DMS 273 (cell line): ENCODE data around the gene DNAJB8.

Experiments
- DNase-seq: peaks from one replicate; lab custom pipeline; 2025; ENCODE audit not compliant: unreplicated experiment; lab: John Stamatoyannopoulos, UW

The DNAJB8 gene

GRCh38 chr3:128466840-128467541 lies at the start of gene DNAJB8:
Gene DNAJB8 (minus strand): TSS chr3:128466890. CDS start chr3:128463245, 3,645 bp downstream.
- no peak for DNase-seq

- no peak for DNase-seq
Observed at GRCh38 chr3:128515967-128516366, 49.3 kb upstream of the DNAJB8 start.

DNA sequence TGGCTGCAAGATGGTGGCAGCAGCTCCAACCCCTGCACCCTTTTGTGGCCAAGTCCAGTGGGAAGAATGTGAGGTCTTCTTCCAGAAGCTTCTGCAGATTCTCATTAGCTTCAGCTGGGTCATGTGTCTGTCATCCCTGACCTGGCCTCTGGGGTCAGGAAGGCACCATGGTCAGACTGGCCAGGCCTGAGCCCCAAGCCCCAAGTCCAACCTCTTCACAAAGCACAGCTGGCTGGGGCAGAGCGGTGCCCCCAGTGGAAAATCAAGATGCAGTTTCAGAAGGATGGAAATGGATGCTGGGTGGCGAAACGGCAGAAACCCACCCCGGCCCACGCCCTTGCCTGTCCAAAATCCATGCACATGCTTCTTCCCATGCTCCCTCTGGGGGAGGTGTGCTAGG lies 42.2 kb upstream of the DNAJB8 start:
- DNase-seq = no peak

GRCh38 chr3:128506754-128507153 lies 40.1 kb upstream of the DNAJB8 start:
- DNase-seq = no peak

DNA sequence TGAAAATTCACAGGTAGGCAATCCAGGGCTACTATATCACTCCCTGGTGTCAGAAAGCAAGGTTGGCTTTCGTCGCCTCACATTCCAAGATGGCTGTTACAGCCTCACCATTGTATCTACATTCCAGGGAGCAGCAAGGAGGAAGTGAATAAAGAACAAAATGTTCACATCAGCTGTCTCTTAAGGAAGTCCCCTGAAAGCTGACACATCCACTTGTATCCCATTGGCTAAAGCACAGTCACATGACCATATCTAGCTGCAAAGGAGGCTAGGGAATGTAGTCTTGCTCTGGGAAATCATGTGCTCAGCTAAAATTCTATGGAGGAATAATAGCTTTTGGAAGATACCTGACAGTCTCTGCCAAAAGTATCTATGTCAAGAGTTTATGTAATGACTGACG lies 39.1 kb upstream of the DNAJB8 start:
- DNase-seq = no peak

- no peak for DNase-seq
Observed at GRCh38 chr3:128504963-128505730, 38.5 kb upstream of the DNAJB8 start.

- DNase-seq = no peak
Observed at GRCh38 chr3:128504533-128504915, 37.8 kb upstream of the DNAJB8 start.

DNA sequence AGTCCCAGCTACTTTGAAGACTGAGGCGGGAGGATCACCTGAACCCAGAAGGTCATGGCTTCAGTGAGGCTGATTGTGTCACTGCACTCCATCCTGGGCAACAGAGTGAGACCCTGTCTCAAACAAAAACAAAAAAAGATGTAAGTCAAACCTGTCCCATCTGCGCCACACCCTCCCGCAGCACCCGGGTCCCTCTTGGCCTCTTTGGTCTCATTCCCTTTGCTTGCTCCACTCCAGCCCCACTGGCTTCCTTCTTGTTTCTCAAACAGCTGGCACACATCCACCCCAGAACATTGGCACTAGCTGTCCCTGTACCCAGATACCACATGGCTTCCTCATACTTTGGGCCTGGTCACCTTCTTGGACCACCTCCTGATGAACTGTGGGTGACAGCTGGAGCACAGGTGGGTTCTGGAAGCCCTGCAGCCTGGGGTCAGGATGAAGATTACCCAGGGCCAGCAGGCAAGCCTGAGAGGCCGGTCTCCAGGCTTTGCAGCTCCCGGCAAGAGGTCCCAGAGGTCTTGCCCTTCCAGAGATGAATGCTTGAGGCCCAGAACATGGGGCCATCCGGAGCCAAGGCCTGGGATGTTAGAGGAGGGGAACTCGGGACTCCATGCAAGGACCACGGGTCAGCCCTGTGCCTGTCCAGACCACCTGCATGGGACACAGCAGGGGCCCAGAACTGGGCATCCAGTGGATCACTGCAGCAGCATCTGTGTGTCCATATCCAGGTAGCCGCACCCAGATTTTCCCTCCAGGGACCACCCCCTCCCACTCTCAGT lies 37.3 kb upstream of the DNAJB8 start:
- DNase-seq = no peak

DNA sequence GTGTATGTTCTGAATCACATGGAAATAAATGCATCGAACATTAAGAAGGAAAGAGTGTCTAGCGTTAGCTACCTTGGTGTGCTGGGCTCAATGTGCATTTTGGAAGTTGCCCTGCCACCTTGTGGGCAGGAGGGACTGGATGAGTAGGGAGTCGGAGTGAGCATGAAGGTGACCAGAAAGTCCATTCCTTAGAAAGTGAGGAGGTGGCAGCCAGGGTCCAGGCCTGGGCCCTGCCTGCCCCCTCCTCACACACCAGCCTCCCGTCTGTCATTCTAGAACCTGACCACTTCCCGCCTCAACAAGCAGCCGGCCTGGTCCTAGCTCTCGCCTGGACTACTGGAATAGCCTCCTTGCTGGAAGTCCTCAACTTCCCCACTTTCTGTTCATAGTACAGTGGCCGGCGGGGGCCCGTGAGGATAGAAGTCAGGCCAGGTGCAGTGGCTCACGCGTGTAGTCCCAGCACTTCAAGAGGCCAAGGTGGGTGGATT lies 36.5 kb upstream of the DNAJB8 start:
- DNase-seq = peak; percentile 54

DNA sequence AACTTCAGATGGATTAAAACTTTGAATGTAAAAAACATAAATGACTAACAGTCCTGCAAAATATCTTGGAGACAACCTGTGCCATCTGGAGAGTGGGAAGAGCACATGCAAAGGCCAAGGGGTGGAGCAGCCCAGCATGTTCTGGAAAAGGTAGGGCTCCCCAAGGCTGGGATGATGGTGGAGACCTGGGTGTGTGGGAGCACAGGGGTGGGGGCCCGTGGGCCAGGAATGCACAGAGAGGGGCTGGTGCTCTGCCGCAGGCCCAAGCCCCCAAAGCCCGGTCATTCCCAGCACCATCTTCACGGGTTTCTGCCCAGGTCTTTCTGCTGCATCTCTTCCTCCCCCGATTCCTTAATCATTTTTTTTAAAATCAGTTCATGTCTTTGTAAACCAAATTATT lies 36.0 kb upstream of the DNAJB8 start:
- no peak for DNase-seq

GRCh38 chr3:128501431-128501830 lies 34.7 kb upstream of the DNAJB8 start:
- DNase-seq = no peak

GRCh38 chr3:128500556-128500955 lies 33.9 kb upstream of the DNAJB8 start:
- DNase-seq = no peak

DNA sequence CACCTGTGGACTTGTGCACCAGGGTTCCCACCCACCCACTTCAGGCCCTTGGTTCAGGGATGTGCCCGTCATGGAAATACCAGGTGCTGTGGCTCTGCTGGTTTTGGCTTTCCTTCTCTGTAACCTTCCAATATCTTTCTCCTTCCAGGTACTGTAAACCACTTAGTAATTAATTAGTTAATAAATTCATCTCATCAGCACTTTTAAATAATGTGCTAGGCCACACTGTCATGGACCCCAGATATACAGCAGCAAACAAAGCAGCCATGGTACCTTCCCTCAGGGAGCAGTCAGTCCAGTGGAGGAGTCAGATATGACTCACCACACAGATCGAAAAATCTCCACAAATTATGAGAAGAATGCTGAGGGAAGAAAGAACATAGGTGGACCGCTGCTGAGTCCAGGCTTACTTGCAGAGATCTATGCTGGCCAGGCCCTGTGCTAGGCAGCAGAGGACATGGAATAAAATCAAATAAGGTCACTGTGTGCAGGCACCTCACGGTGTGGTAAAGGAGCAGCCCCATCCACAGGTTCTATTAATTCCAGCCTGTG lies 33.1 kb upstream of the DNAJB8 start:
- DNase-seq = no peak

GRCh38 chr3:128498901-128499530 lies 32.3 kb upstream of the DNAJB8 start:
- no peak for DNase-seq

DNA sequence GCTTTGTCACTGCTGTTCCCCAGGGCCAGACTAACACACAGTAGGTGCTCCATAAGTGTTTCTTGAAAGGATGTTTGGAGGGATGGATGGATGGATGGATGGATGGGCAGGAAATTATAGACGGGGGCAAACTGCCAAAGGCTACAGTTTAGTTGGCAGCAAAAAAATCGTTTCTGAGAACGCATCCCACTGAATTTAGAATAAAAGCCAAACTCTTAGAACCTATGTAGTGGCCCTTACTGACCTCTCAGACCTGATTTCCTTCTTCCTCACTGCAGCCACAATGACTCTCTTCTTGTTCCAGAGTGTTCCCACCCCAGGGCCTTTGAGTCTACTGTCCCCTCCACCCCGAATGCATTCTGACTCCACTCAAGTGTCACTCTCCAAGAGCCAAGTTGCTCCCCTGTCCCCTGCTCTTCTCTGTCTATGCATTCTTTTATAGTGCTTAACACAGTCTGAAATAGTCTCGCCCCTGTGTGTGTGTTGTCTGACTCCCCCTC lies 31.5 kb upstream of the DNAJB8 start:
- no peak for DNase-seq

- DNase-seq = peak; percentile 94
Observed at GRCh38 chr3:128497305-128498126, 30.8 kb upstream of the DNAJB8 start.

DNA sequence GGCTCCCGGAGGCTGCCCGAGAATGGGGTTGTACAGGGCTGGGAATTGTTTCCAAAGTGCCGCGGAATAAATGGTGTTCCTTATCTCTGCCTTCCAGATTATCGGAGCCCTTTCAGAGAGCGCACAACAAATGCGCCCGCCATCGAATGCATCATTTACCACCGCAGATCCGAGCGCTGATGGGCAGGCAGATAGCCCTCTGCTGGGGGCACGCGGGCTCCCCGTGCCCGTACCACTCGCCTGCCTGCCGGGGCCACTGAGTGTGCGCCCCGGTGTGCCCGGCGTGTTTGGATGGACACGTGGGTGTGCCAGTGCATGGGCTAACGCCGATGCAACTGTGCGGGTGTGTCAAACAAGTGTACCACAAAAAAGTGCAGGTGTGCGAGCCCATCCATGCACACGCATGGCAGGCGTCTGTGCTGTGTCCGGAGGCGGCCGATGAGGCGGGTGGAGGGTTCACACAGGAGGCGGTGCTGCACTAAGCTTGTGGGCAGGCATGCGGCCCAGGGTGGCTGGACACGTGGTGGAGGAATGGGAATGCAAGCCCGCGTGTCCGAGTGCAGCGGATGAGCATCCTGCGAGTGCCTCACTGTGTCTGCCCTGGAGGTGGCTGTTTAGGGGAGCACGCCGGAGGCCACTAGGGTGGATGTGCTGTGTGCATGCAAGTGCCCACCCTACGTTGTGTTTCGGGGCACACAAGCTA lies 30.1 kb upstream of the DNAJB8 start:
- DNase-seq = no peak

GRCh38 chr3:128496019-128496601 lies 29.4 kb upstream of the DNAJB8 start:
- no peak for DNase-seq

DNA sequence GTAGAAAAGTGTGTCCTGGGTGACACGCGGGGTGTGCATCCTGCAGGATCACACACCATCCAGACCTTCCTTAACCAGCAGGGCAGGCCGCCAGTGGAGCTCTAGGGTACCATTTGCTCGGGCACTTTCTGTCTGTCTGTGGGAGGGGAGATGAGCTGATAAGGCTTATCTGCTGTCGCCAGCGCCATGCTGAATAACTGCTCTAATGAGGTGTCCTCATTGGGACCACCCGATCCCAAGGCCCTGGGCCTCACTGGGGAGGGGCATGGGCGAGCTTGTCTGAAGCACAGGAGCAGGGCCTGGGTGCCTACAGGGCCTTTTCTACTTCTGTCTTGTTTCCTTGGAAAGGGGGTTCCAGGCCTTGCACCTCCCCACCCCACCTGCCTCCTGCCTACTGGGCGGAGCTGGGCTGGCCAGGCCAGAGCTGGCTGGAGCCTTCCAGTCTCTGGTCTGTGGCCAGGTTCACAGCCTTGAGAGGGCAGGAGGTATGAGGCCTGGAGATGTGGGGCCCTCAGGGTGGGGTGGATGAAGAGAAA lies 28.8 kb upstream of the DNAJB8 start:
- peak; percentile 47 for DNase-seq
